ENCODE measurements around the gene IGSF8. TPM values are rescaled to one million over a fixed set of nuclear protein-coding genes. Genes with fewer than 3 reads are reported as not detected.

The IGSF8 gene
- polyA plus RNA-seq, 2 of the 4 experiments (the other 2 are of a cell fraction): 7.3 to 7.8 TPM

GRCh38 chr1:160115545-160116282, 17.3 kb upstream of the IGSF8 start, which contains the start of gene ATP1A2:
Gene ATP1A2, plus strand, starts transcription at chr1:160115759. Its CDS starts 103 bp downstream, at chr1:160115862.
- peaks cover 22% of the 10 kb centered on the region for H3K4me1 ChIP-seq
- no peaks in the 10 kb centered on the region for H3K9me3 ChIP-seq
- POLR2A ChIA-PET: no interaction called here
- peak within 1 kb of the TSS in 1 of 2 experiments; percentile 78; a peak in 4 of 6 replicates for H3K27ac ChIP-seq
- ATAC-seq (no peak), DNase-seq (ENCODE audit: low read depth in 1 of 2, low spot score in 1 of 2) (no peak), FAIRE-seq (no peak)
- TF ChIP-seq FOSL2 (IDR thresholded peaks at IDR 0.05): no peak
- TF ChIP-seq FOSL2 (CRISPR knock-in tag; IDR thresholded peaks at IDR 0.05): no peak
- no peak for TF ChIP-seq NFE2L2 (conservative IDR thresholded peaks at IDR 0.05; ENCODE audit: low read length)
- TF ChIP-seq, protein P1, sequence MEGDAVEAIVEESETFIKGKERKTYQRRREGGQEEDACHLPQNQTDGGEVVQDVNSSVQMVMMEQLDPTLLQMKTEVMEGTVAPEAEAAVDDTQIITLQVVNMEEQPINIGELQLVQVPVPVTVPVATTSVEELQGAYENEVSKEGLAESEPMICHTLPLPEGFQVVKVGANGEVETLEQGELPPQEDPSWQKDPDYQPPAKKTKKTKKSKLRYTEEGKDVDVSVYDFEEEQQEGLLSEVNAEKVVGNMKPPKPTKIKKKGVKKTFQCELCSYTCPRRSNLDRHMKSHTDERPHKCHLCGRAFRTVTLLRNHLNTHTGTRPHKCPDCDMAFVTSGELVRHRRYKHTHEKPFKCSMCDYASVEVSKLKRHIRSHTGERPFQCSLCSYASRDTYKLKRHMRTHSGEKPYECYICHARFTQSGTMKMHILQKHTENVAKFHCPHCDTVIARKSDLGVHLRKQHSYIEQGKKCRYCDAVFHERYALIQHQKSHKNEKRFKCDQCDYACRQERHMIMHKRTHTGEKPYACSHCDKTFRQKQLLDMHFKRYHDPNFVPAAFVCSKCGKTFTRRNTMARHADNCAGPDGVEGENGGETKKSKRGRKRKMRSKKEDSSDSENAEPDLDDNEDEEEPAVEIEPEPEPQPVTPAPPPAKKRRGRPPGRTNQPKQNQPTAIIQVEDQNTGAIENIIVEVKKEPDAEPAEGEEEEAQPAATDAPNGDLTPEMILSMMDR (IDR thresholded peaks at IDR 0.05): no peak
- CTCF ChIA-PET: interaction anchor here (1.0 to 23.7 kb wide), 2 partner anchors 10 to 136 kb away, joined by 7 to 222 read pairs; no protein-coding TSS in a partner anchor
- no peak within 1 kb of the TSS for H3K4me3 ChIP-seq
- WGBS (ENCODE audit: missing lambda C conversion rate): 77% methylated on average over 13 of the region's 16 CpGs
- H3K4me2 ChIP-seq: no peak within 1 kb of the TSS

GRCh38 chr1:160114085-160114484, 15.7 kb upstream of the IGSF8 start:
- CTCF ChIA-PET: interaction anchor here (0.6 to 23.7 kb wide), 5 partner anchors 8 to 138 kb away, joined by 3 to 222 read pairs (median 6); partner anchors contain the start of gene CASQ1

GRCh38 chr1:160113407-160113806, 15.0 kb upstream of the IGSF8 start:
- peak overlapping the region in 1 of 2 experiments; percentile 78; a peak in 4 of 6 replicates for H3K27ac ChIP-seq
- no peak overlapping the region for H3K4me3 ChIP-seq
- ChIA-PET CTCF (interaction anchor here (0.6 to 23.7 kb wide), 3 partner anchors 8 to 40 kb away, joined by 3 to 222 read pairs (median 7); no protein-coding TSS in a partner anchor), POLR2A (no interaction called here)
- no peak overlapping the region for H3K4me2 ChIP-seq
- DNase-seq (ENCODE audit: low read depth in 1 of 2, low spot score in 1 of 2) (no peak), FAIRE-seq (no peak), ATAC-seq (peak; percentile 45 to 56; a peak in 3 of 6 replicates)
- 79% methylated on average over 7 of the region's 8 CpGs for WGBS (ENCODE audit: missing lambda C conversion rate)
- no peaks in the 10 kb centered on the region for H3K9me3 ChIP-seq
- peaks cover 38% of the 10 kb centered on the region for H3K4me1 ChIP-seq
- TF ChIP-seq SREBF2 (IDR thresholded peaks at IDR 0.05) (no peak), EHF (CRISPR knock-in tag; IDR thresholded peaks at IDR 0.05) (no peak), TP53 (CRISPR knock-in tag; IDR thresholded peaks at IDR 0.05) (no peak), TFCP2L1 (CRISPR knock-in tag; IDR thresholded peaks at IDR 0.05) (no peak), RAD21 (conservative IDR thresholded peaks at IDR 0.05 in 1 of 2, IDR thresholded peaks at IDR 0.05 in 1 of 2) (no peak), CBX2 (IDR thresholded peaks at IDR 0.05; ENCODE audit: borderline replicate concordance, low read depth) (no peak), CHD4 (IDR thresholded peaks at IDR 0.05; ENCODE audit: borderline replicate concordance) (no peak), ESRRA (IDR thresholded peaks at IDR 0.05; ENCODE audit: borderline replicate concordance, low read length) (no peak), ZFP36 (IDR thresholded peaks at IDR 0.05; ENCODE audit: borderline replicate concordance, partially characterized antibody) (no peak), JUNB (IDR thresholded peaks at IDR 0.05) (no peak), RFX5 (IDR thresholded peaks at IDR 0.05) (no peak), GATA3 (IDR thresholded peaks at IDR 0.05; ENCODE audit: borderline replicate concordance) (no peak), POLR2A (IDR thresholded peaks at IDR 0.05; ENCODE audit: low read length) (no peak)
- TF ChIP-seq, protein P2, sequence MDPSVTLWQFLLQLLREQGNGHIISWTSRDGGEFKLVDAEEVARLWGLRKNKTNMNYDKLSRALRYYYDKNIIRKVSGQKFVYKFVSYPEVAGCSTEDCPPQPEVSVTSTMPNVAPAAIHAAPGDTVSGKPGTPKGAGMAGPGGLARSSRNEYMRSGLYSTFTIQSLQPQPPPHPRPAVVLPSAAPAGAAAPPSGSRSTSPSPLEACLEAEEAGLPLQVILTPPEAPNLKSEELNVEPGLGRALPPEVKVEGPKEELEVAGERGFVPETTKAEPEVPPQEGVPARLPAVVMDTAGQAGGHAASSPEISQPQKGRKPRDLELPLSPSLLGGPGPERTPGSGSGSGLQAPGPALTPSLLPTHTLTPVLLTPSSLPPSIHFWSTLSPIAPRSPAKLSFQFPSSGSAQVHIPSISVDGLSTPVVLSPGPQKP (IDR thresholded peaks at IDR 0.05; ENCODE audit: low read depth, low read length): no peak
- TF ChIP-seq, protein P3, sequence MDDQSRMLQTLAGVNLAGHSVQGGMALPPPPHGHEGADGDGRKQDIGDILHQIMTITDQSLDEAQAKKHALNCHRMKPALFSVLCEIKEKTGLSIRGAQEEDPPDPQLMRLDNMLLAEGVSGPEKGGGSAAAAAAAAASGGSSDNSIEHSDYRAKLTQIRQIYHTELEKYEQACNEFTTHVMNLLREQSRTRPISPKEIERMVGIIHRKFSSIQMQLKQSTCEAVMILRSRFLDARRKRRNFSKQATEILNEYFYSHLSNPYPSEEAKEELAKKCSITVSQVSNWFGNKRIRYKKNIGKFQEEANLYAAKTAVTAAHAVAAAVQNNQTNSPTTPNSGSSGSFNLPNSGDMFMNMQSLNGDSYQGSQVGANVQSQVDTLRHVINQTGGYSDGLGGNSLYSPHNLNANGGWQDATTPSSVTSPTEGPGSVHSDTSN (IDR thresholded peaks at IDR 0.05): no peak

More at GRCh38 chr1:160114085-160114484, 15.7 kb upstream of the IGSF8 start:
- no peak overlapping the region for H3K4me2 ChIP-seq
- H3K4me1 ChIP-seq: peaks cover 33% of the 10 kb centered on the region
- TF ChIP-seq, protein P4, sequence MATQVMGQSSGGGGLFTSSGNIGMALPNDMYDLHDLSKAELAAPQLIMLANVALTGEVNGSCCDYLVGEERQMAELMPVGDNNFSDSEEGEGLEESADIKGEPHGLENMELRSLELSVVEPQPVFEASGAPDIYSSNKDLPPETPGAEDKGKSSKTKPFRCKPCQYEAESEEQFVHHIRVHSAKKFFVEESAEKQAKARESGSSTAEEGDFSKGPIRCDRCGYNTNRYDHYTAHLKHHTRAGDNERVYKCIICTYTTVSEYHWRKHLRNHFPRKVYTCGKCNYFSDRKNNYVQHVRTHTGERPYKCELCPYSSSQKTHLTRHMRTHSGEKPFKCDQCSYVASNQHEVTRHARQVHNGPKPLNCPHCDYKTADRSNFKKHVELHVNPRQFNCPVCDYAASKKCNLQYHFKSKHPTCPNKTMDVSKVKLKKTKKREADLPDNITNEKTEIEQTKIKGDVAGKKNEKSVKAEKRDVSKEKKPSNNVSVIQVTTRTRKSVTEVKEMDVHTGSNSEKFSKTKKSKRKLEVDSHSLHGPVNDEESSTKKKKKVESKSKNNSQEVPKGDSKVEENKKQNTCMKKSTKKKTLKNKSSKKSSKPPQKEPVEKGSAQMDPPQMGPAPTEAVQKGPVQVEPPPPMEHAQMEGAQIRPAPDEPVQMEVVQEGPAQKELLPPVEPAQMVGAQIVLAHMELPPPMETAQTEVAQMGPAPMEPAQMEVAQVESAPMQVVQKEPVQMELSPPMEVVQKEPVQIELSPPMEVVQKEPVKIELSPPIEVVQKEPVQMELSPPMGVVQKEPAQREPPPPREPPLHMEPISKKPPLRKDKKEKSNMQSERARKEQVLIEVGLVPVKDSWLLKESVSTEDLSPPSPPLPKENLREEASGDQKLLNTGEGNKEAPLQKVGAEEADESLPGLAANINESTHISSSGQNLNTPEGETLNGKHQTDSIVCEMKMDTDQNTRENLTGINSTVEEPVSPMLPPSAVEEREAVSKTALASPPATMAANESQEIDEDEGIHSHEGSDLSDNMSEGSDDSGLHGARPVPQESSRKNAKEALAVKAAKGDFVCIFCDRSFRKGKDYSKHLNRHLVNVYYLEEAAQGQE (IDR thresholded peaks at IDR 0.05): no peak
- no peak for TF ChIP-seq JUNB (IDR thresholded peaks at IDR 0.05)
- no peak for TF ChIP-seq FOSB (CRISPR knock-in tag; IDR thresholded peaks at IDR 0.05)
- TF ChIP-seq FOSL2 (IDR thresholded peaks at IDR 0.05): no peak
- TF ChIP-seq FOSL2 (CRISPR knock-in tag; IDR thresholded peaks at IDR 0.05): no peak
- TF ChIP-seq CHD4 (IDR thresholded peaks at IDR 0.05; ENCODE audit: borderline replicate concordance): no peak
- TF ChIP-seq EHMT2 (IDR thresholded peaks at IDR 0.05; ENCODE audit: low read depth): no peak
- TF ChIP-seq KDM5A (IDR thresholded peaks at IDR 0.05): no peak
- H3K27ac ChIP-seq: peak overlapping the region; percentile 35 to 78; a peak in 5 of 6 replicates
- ATAC-seq (0 out of 6 replicates have a peak, but pooled peaks of 1 of the 2 experiments have one; percentile 9), FAIRE-seq (no peak), DNase-seq (ENCODE audit: low read depth in 1 of 2, low spot score in 1 of 2) (no peak)
- H3K4me3 ChIP-seq: no peak overlapping the region
- H3K9me3 ChIP-seq: no peaks in the 10 kb centered on the region
- POLR2A ChIA-PET: interaction anchor here (0.5 kb wide), 1 partner anchor 145 kb away, joined by 3 read pairs; no protein-coding TSS in a partner anchor
- 86% methylated on average over 4 of the region's 4 CpGs for WGBS (ENCODE audit: missing lambda C conversion rate)

Data from A549 (cell line).